ENCODE results near the gene NEK1. TPM values are rescaled to one million over a fixed set of nuclear protein-coding genes. Genes with fewer than 3 reads are reported as not detected.

Gene NEK1
- total and polyA plus RNA-seq, 2 donors (not counting 1 experiment from before 2014, with no cell fraction given), result 3.3 to 21.4 TPM

DNA sequence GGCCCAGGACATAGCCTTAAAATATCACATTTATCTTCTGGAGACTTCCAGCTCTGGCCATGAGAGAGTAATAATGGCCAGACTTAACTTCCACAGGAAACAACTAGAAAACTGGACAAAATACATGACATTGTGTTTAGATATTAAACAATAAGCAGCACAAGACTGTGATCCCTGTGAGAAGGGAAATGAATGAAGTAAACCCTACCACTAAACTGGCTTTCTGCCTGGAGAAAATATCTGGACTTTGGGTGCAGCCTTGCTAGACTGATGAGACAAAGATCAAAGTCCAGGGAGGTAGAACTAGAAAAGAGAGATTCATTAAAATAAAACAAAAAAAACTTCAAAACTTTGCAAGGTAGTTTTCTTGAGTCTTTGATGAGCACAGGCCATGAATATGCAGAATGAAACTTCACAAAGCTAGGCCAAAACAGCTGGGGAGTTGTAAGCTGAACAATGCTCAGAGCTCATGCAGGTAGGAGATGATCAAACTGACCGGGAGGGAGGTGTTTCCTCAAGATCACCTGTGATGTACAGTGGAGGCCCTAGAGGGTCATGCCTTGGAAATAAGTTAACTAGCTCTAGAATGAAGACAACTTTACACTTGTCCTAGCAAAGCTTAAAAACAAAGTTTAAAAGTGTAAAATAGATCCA, 194.6 kb downstream of the NEK1 start:
- TF ChIP-seq EZH2 (IDR thresholded peaks at IDR 0.05; ENCODE audit: borderline replicate concordance, insufficient read depth, low read depth, low read length, poor library complexity, severe bottlenecking), result no peak
- DNase-seq (no peak), ATAC-seq (ENCODE audit: low read depth) (no peak)
- CTCF ChIA-PET, result interaction anchor here (1.5 kb wide), 1 partner anchor 494 kb away, joined by 3 read pairs; no protein-coding TSS in a partner anchor
- no CpG with 5 or more reads among the region's 1 CpG for WGBS (ENCODE audit: insufficient coverage)
- no peaks in the 10 kb centered on the region for H3K4me1 ChIP-seq (ENCODE audit: control insufficient read depth in 2 of 2, insufficient read depth in 2 of 2, low read length in 2 of 2)
- H3K79me2 ChIP-seq (ENCODE audit: control insufficient read depth, insufficient read depth, low read length), result no peaks in the 10 kb centered on the region
- H3K36me3 ChIP-seq (replicated peaks in 1 of 2; ENCODE audit: control extremely low read depth in 1 of 2, control insufficient read depth in 1 of 2, extremely low read depth in 1 of 2, insufficient read depth in 2 of 2, low read length in 1 of 2), result peaks cover 0 to 3% of the 10 kb centered on the region in 2 experiments
- no peaks in the 10 kb centered on the region for H4K20me1 ChIP-seq (ENCODE audit: control insufficient read depth, insufficient read depth, low read length, poor library complexity, severe bottlenecking)
- H3K4me3 ChIP-seq (ENCODE audit: control extremely low read depth in 1 of 5, extremely low read depth in 1 of 5, insufficient read depth in 1 of 5, low read depth in 2 of 5, low read length in 4 of 5), result no peak overlapping the region
- H3K9me3 ChIP-seq (ENCODE audit: control extremely low read depth in 1 of 3, control insufficient read depth in 2 of 3, insufficient read depth in 1 of 3, low read length in 2 of 3), result no peaks in the 10 kb centered on the region
- Mint-ChIP-seq H3K27me3 (no peaks in the 10 kb centered on the region), H3K9me3 (ENCODE audit: insufficient read depth) (no peaks in the 10 kb centered on the region), H3K27ac (no peak overlapping the region), H3K4me1 (no peaks in the 10 kb centered on the region), H3K4me3 (no peak overlapping the region)
- POLR2A ChIA-PET, result no interaction called here
- no peak overlapping the region for H2AFZ ChIP-seq (ENCODE audit: insufficient read depth, low read depth, low read length, poor library complexity, severe bottlenecking)
- H3K27ac ChIP-seq (ENCODE audit: low read length in 2 of 2), result no peak overlapping the region
- H3K27me3 ChIP-seq (replicated peaks in 1 of 4; ENCODE audit: control extremely low read depth in 1 of 4, control insufficient read depth in 3 of 4, insufficient read depth in 4 of 4, low read length in 3 of 4), result no peaks in the 10 kb centered on the region
- no peak overlapping the region for H3K9ac ChIP-seq (ENCODE audit: low read length)
- H3K4me2 ChIP-seq (replicated peaks; ENCODE audit: low read depth, low read length, poor library complexity, severe bottlenecking), result no peak overlapping the region
- intact Hi-C loops (cut with micrococcal nuclease), result no loop called here

- H3K27me3 Mint-ChIP-seq, result no peaks in the 10 kb centered on the region
- Histone ChIP-seq H3K9me3 (ENCODE audit: control extremely low read depth in 1 of 3, control insufficient read depth in 2 of 3, insufficient read depth in 1 of 3, low read length in 2 of 3) (no peaks in the 10 kb centered on the region), H3K27ac (ENCODE audit: low read length in 2 of 2) (no peak overlapping the region), H3K79me2 (ENCODE audit: control insufficient read depth, insufficient read depth, low read length) (no peaks in the 10 kb centered on the region), H3K36me3 (replicated peaks in 1 of 2; ENCODE audit: control extremely low read depth in 1 of 2, control insufficient read depth in 1 of 2, extremely low read depth in 1 of 2, insufficient read depth in 2 of 2, low read length in 1 of 2) (peaks cover 0 to 3% of the 10 kb centered on the region in 2 experiments), H4K20me1 (ENCODE audit: control insufficient read depth, insufficient read depth, low read length, poor library complexity, severe bottlenecking) (no peaks in the 10 kb centered on the region), H3K4me2 (replicated peaks; ENCODE audit: low read depth, low read length, poor library complexity, severe bottlenecking) (no peak overlapping the region), H3K4me1 (ENCODE audit: control insufficient read depth in 2 of 2, insufficient read depth in 2 of 2, low read length in 2 of 2) (no peaks in the 10 kb centered on the region), H3K4me3 (ENCODE audit: control extremely low read depth in 1 of 5, extremely low read depth in 1 of 5, insufficient read depth in 1 of 5, low read depth in 2 of 5, low read length in 4 of 5) (no peak overlapping the region), H2AFZ (ENCODE audit: insufficient read depth, low read depth, low read length, poor library complexity, severe bottlenecking) (no peak overlapping the region), H3K27me3 (replicated peaks in 1 of 4; ENCODE audit: control extremely low read depth in 1 of 4, control insufficient read depth in 3 of 4, insufficient read depth in 4 of 4, low read length in 3 of 4) (no peaks in the 10 kb centered on the region), H3K9ac (ENCODE audit: low read length) (no peak overlapping the region)
- no peaks in the 10 kb centered on the region for H3K9me3 Mint-ChIP-seq (ENCODE audit: insufficient read depth)
- ChIA-PET POLR2A (no interaction called here), CTCF (interaction anchor here (1.5 kb wide), 1 partner anchor 493 kb away, joined by 3 read pairs; no protein-coding TSS in a partner anchor)
- intact Hi-C loops (cut with micrococcal nuclease), result no loop called here
- DNase-seq, result no peak
- H3K4me1 Mint-ChIP-seq, result no peaks in the 10 kb centered on the region
- ATAC-seq (ENCODE audit: low read depth), result no peak
- H3K4me3 Mint-ChIP-seq, result no peak overlapping the region
- no peak overlapping the region for H3K27ac Mint-ChIP-seq
- TF ChIP-seq, protein P1, sequence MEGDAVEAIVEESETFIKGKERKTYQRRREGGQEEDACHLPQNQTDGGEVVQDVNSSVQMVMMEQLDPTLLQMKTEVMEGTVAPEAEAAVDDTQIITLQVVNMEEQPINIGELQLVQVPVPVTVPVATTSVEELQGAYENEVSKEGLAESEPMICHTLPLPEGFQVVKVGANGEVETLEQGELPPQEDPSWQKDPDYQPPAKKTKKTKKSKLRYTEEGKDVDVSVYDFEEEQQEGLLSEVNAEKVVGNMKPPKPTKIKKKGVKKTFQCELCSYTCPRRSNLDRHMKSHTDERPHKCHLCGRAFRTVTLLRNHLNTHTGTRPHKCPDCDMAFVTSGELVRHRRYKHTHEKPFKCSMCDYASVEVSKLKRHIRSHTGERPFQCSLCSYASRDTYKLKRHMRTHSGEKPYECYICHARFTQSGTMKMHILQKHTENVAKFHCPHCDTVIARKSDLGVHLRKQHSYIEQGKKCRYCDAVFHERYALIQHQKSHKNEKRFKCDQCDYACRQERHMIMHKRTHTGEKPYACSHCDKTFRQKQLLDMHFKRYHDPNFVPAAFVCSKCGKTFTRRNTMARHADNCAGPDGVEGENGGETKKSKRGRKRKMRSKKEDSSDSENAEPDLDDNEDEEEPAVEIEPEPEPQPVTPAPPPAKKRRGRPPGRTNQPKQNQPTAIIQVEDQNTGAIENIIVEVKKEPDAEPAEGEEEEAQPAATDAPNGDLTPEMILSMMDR (IDR thresholded peaks at IDR 0.05), result no peak
- TF ChIP-seq EZH2 (IDR thresholded peaks at IDR 0.05; ENCODE audit: borderline replicate concordance, insufficient read depth, low read depth, low read length, poor library complexity, severe bottlenecking), result no peak
These were observed 195.4 kb downstream of the NEK1 start for GRCh38 chr4:169416997-169417396.

Measured in B cell (primary cell).